ENCODE results near the gene NETO2. TPM values are rescaled to one million over a fixed set of nuclear protein-coding genes. Genes with fewer than 3 reads are reported as not detected.
A peak's percentile ranks its signal among the peaks of the same experiment; 100 is the strongest.
"Not testable (repeated sequence)": the region's sequence is repeated elsewhere in the genome, so short reads cannot be mapped to it uniquely, and the experiment has no call there.

The NETO2 gene
- total and polyA plus RNA-seq, 10 donors = 6.6 to 59.8 (median 22.2) TPM

DNA sequence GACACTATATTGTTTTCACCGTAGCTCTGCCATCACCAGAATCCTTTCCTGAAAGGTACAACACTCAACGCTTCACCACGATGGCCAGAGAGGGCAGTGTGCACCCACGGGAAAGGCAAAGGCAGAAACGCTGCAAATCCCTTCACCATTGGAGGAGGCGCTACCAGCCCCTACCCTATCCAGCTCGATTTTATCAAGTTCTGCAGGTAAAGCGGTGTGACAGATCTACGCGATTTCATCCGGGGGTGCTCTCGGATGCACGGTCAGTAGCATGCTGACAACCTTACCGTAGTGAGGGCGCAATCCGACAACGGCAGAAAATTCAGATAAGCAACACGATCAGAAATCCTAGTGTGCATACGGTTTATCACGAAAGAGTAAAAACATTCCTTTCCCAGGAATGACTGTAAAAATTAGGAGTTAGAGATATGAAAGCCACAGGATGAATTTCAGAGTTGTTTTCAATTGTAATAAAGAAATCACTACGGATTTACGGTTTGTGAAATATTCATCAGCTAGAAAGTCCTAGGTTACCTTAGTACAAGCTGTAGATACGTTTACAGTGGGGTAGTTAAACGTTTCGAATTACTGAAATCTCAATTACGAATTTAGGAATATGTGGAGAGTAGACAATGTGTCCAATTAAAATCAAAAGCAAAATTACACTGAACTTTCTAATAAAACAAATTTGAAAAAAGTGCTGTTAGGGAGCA is 1.8 kb downstream of the NETO2 start:
- H3K9me3 ChIP-seq = no peaks in the 10 kb centered on the region
- intact Hi-C loops (cut with DNase I; ENCODE audit: low total_unique reads) = loop anchor here (5.0 to 10.0 kb wide), 3 partner anchors 105 to 1015 kb away; partner anchors contain the start of genes ABCC12 and DNAJA2
- no peaks in the 10 kb centered on the region for H3K36me3 ChIP-seq
- peaks cover 0 to 38% (median 6%) of the 10 kb centered on the region in 7 donors for H3K27me3 ChIP-seq (replicated peaks in 1 of 7)
- H3K4me1 ChIP-seq = peaks cover 3 to 67% (median 30%) of the 10 kb centered on the region in 6 donors
- WGBS, 5 donors = 1 to 3% (median 2%) methylated on average over 25 to 26 of the region's 26 CpGs
- peak overlapping the region; percentile 53 to 88 (median 68) for H3K4me3 ChIP-seq
- TF ChIP-seq, protein P1, sequence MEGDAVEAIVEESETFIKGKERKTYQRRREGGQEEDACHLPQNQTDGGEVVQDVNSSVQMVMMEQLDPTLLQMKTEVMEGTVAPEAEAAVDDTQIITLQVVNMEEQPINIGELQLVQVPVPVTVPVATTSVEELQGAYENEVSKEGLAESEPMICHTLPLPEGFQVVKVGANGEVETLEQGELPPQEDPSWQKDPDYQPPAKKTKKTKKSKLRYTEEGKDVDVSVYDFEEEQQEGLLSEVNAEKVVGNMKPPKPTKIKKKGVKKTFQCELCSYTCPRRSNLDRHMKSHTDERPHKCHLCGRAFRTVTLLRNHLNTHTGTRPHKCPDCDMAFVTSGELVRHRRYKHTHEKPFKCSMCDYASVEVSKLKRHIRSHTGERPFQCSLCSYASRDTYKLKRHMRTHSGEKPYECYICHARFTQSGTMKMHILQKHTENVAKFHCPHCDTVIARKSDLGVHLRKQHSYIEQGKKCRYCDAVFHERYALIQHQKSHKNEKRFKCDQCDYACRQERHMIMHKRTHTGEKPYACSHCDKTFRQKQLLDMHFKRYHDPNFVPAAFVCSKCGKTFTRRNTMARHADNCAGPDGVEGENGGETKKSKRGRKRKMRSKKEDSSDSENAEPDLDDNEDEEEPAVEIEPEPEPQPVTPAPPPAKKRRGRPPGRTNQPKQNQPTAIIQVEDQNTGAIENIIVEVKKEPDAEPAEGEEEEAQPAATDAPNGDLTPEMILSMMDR (IDR thresholded peaks at IDR 0.05 in 8 of 11, conservative IDR thresholded peaks at IDR 0.05 in 3 of 11) = peak; percentile 69 to 92 (median 86)
- TF ChIP-seq POLR2AphosphoS5 (IDR thresholded peaks at IDR 0.05) (peak in 2 of 3 donors; percentile 63 to 75), POLR2A (IDR thresholded peaks at IDR 0.05) (no peak)
- peak overlapping the region; percentile 4 to 90 (median 86) for H3K27ac ChIP-seq
- DNase-seq = peak; percentile 93

DNA sequence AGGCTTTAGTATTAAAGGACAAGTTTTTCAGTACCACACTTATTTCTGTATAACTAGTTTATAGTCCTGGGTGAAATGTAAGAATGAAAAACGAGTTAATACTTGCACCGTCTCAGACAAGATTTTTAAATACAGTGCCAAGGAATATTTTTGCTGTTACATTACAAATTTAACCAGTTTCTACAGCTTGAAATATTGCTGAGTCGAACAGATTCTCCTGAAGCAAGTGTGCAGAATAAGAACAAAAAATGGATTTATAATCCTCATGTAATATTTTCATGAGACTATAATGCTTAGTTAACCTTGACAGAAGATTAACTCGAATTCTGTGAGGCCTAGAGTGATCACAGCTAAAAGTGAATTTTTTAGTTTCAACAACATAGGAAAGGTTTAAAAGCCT is 3.1 kb downstream of the NETO2 start:
- H3K4me1 ChIP-seq = peaks cover 3 to 79% (median 35%) of the 10 kb centered on the region in 6 donors
- H3K27me3 ChIP-seq (replicated peaks in 1 of 7) = peaks cover 0 to 36% (median 6%) of the 10 kb centered on the region in 7 donors
- intact Hi-C loops (cut with DNase I; ENCODE audit: low total_unique reads) = loop anchor here (5.0 to 10.0 kb wide), 3 partner anchors 103 to 1017 kb away; partner anchors contain the start of genes ABCC12 and DNAJA2
- H3K4me3 ChIP-seq = no peak overlapping the region
- peak overlapping the region in 3 of 8 donors; percentile 1 to 54 (median 41) for H3K27ac ChIP-seq
- no peaks in the 10 kb centered on the region for H3K9me3 ChIP-seq
- no peaks in the 10 kb centered on the region for H3K36me3 ChIP-seq
- TF ChIP-seq, protein P1 (IDR thresholded peaks at IDR 0.05 in 8 of 11, conservative IDR thresholded peaks at IDR 0.05 in 3 of 11) = no peak
- 74 to 82% (median 74%) methylated on average over 4 of the region's 4 CpGs for WGBS, 5 donors
- no peak for DNase-seq

DNA sequence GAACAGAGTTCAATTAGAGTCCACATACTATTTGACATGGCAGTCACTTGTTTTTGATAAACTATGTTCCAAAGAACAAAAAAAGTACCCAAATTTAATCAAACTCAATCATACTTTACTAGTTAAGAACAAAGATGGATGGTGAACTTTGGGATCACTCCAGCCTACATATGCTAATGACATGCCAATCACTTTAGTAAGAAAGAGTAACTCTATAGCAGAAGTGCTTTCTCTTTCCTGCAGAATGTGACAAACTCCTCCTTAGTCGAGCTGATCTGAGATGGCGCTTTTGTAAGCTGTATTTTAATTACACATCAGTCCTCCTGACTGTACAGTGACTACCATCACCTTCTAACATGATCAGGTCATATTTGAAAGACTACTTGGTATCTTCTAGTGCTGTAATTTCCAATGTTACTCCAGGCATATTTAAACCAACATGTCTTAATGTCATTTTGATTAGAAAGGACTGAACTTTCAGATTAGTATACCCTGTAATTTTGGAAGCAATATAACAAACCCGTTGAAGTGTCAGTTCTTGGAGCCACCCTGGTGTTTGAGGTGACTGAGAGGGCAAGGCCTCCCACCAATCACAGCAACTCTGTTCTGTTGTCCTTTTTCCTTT is 4.1 kb downstream of the NETO2 start:
- peak overlapping the region in 3 of 8 donors; percentile 41 to 54 (median 43) for H3K27ac ChIP-seq
- DNase-seq = no peak
- no peak overlapping the region for H3K4me3 ChIP-seq
- intact Hi-C loops (cut with DNase I; ENCODE audit: low total_unique reads) = loop anchor here (5.0 to 10.0 kb wide), 3 partner anchors 102 to 1018 kb away; partner anchors contain the start of genes ABCC12 and DNAJA2
- TF ChIP-seq, protein P1 (IDR thresholded peaks at IDR 0.05 in 8 of 11, conservative IDR thresholded peaks at IDR 0.05 in 3 of 11) = no peak
- TF ChIP-seq POLR2A (IDR thresholded peaks at IDR 0.05) (no peak), POLR2AphosphoS5 (IDR thresholded peaks at IDR 0.05) (no peak)
- no peaks in the 10 kb centered on the region for H3K36me3 ChIP-seq
- H3K27me3 ChIP-seq (replicated peaks in 1 of 7) = peaks cover 0 to 26% (median 6%) of the 10 kb centered on the region in 7 donors
- H3K9me3 ChIP-seq = no peaks in the 10 kb centered on the region
- H3K4me1 ChIP-seq = peaks cover 3 to 84% (median 36%) of the 10 kb centered on the region in 6 donors
- WGBS, 5 donors = 59 to 71% (median 62%) methylated on average over 3 of the region's 3 CpGs

DNA sequence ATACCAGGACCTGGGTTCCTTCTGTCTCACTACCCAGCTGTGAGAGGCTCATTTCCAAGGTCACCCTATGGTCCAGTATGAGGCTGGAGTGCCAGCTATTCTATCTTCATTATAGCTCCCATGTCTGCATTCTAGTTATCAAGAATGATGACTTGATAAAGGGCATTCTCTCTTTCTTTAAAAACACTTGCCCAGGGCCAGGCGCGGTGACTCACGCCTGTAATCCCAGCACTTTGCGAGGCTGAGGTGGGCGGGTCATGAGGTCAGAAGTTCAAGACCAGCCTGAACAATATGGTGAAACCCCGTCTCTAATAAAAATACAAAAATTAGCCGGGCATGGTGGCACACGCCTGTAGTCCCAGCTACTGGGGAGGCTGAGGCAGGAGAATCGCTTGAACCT is 5.8 kb downstream of the NETO2 start:
- H3K9me3 ChIP-seq; DNase-seq; H3K36me3 ChIP-seq; H3K4me3 ChIP-seq; intact Hi-C loops (cut with DNase I; ENCODE audit: low total_unique reads): not testable (repeated sequence)
- peaks cover 0 to 70% (median 30%) of the 10 kb centered on the region in 6 donors for H3K4me1 ChIP-seq
- WGBS, 5 donors = 78 to 91% (median 85%) methylated on average over 9 of the region's 9 CpGs
- H3K27ac ChIP-seq = peak overlapping the region in 1 of 8 donors; percentile 43
- H3K27me3 ChIP-seq (replicated peaks in 1 of 7) = peaks cover 0 to 11% (median 1%) of the 10 kb centered on the region in 7 donors
